Measurements from ENCODE around the gene MRPL23.
"Not testable (repeated sequence)": the region's sequence is repeated elsewhere in the genome, so short reads cannot be mapped to it uniquely, and the experiment has no call there.

Gene MRPL23

DNA sequence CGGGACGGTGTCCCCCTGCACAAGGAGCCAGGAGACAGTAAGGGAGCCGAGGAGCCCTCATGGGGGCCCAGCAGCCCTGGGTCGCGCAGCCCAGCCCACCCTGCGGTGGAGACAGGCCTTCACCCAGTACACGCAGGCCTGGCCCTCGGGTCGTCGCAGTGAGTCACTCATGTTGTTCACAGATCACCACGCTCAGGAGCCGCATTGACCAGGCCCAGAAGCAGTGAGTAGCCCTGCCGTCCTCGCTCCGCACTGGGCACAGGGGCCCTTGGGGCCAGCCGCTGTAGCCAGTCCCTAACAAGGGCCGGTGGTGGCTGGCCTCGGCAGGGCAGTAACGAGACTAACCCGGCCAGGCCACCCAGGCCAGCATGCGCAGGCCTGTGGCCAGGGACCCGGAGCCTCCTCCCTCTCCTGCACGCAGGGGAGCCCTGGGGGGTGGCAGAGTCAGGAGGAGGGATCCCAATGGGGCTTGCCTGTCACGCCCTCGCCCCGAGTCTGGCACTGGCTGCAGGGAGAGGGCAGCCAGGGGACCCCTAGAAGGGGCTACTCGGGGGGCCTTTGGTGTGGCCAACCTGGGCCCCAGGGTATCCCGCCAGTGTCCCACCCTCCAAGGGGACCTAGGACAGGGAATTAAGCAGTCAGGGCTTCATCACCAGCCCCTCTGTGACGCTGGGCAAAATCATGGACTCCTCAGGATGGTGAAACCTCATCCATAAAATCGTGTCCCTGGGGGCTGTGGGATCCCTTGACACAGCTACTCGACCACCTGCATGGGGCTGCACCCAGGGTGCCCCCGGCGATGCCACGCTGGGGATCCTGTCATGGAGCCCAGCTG lies 10.1 kb upstream of the MRPL23 start:
- TF ChIP-seq, protein P1, sequence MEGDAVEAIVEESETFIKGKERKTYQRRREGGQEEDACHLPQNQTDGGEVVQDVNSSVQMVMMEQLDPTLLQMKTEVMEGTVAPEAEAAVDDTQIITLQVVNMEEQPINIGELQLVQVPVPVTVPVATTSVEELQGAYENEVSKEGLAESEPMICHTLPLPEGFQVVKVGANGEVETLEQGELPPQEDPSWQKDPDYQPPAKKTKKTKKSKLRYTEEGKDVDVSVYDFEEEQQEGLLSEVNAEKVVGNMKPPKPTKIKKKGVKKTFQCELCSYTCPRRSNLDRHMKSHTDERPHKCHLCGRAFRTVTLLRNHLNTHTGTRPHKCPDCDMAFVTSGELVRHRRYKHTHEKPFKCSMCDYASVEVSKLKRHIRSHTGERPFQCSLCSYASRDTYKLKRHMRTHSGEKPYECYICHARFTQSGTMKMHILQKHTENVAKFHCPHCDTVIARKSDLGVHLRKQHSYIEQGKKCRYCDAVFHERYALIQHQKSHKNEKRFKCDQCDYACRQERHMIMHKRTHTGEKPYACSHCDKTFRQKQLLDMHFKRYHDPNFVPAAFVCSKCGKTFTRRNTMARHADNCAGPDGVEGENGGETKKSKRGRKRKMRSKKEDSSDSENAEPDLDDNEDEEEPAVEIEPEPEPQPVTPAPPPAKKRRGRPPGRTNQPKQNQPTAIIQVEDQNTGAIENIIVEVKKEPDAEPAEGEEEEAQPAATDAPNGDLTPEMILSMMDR (conservative IDR thresholded peaks at IDR 0.05): no peak
- TF ChIP-seq ZFX (IDR thresholded peaks at IDR 0.05): no peak
- H3K27ac ChIP-seq: no peak overlapping the region

- H3K27ac ChIP-seq: no peak overlapping the region
- no peak for TF ChIP-seq ZFX (IDR thresholded peaks at IDR 0.05)
- TF ChIP-seq, protein P1 (conservative IDR thresholded peaks at IDR 0.05): no peak
These were observed 9.4 kb upstream of the MRPL23 start for GRCh38 chr11:1937616-1938342.

DNA sequence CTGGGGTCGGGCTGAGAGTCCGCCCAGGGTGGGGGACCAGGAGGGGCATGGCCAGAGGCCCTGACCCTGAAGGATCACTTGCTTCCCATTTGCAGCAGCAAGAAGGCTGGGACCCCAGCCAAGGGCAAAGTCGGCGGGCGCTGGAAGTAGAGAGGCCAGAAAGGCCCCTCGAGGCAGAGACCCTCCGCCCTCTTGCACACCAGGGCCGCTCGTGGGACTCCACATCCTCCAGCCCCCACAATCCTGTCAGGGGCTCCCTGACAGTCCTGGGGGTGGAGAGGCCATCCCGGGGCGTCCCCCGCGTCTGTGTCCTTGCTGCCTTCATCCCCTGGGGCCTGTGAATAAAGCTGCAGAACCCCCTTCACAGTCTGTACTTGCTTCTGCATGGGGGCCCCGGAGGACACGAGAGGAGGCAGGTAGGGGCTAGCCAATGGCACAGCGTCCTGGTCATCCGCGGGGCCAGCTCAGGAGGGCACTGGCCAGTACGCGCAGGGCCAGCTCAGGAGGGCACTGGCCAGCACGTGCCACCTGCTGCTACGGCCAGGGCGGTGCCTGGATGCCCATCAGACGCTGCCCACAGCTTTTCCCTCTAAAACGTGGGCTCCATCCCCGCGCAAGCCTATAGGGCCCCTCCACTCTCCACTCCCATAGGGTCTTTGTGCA lies 8.7 kb upstream of the MRPL23 start:
- no peak for TF ChIP-seq ZFX (IDR thresholded peaks at IDR 0.05)
- TF ChIP-seq, protein P1 (conservative IDR thresholded peaks at IDR 0.05): no peak

DNA sequence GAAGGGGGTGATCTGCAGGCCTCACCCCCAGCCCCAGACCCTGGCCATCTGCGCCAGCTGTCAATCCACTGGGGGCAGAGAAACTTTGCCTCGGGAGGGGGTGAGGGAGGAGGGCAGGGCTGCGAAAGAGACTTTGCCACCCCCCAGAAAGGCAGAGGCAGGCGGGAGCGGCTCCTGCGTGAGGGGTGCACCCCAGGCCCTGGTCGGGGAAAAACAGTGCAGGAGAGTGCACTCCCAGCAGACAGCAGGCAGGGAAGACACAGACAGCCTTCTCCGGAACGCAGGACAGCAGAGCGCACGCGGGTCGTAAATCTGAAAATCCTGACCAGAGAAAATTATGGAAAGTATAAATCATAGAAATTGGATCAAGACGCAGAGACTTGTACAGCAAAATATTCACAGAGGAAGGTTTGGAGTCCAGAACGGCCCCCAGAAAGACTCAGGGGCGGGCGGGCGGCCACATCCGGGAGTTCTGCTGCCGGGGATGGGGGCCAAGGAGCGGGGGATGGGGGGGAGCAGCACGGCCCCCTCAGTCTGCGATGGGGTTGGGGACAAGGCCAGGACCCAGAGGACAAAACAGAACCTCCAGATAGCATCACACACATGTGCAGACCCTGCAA lies 8.0 kb upstream of the MRPL23 start:
- no peak overlapping the region for H3K27ac ChIP-seq
- TF ChIP-seq, protein P1 (conservative IDR thresholded peaks at IDR 0.05): no peak
- no peak for TF ChIP-seq ZFX (IDR thresholded peaks at IDR 0.05)

More for the DNA sequence above, 8.7 kb upstream of the MRPL23 start:
- H3K27ac ChIP-seq: no peak overlapping the region

GRCh38 chr11:1939788-1940187 lies 7.3 kb upstream of the MRPL23 start:
- H3K27ac ChIP-seq: not testable (repeated sequence)

GRCh38 chr11:1942558-1943260 lies 4.4 kb upstream of the MRPL23 start:
- TF ChIP-seq, protein P1 (conservative IDR thresholded peaks at IDR 0.05): no peak
- TF ChIP-seq ZFX (IDR thresholded peaks at IDR 0.05): no peak
- no peak overlapping the region for H3K27ac ChIP-seq

GRCh38 chr11:1943576-1943975 lies 3.6 kb upstream of the MRPL23 start:
- H3K27ac ChIP-seq: no peak overlapping the region
- TF ChIP-seq ZFX (IDR thresholded peaks at IDR 0.05): no peak
- TF ChIP-seq, protein P1 (conservative IDR thresholded peaks at IDR 0.05): no peak

All from C4-2B (cell line).